HUES6 (cell line): Measurements from ENCODE around the gene GPR50.

Experiments
- H3K27ac ChIP-seq: 2 replicates; pipeline ENCODE4 v1.7.0; 2013; ENCODE audit warnings: low read depth, mild to moderate bottlenecking, low read length, inconsistent platforms
- H3K27me3 ChIP-seq: 2 replicates; pipeline ENCODE4 v1.6.1; 2013; ENCODE audit warnings: low read length; ENCODE audit not compliant: control insufficient read depth, insufficient read depth
- H3K36me3 ChIP-seq: 2 replicates; pipeline ENCODE4 v1.6.1; 2013; ENCODE audit warnings: low read length; ENCODE audit not compliant: control insufficient read depth, insufficient read depth
- H3K4me1 ChIP-seq: 2 replicates; pipeline ENCODE4 v1.6.1; 2013; ENCODE audit warnings: low read length; ENCODE audit not compliant: control insufficient read depth, insufficient read depth
- H3K4me3 ChIP-seq: 2 replicates; pipeline ENCODE4 v1.5.1; 2013; ENCODE audit warnings: low read depth, low read length
- H3K9ac ChIP-seq: one replicate; pipeline ENCODE4 v1.6.1; 2013; ENCODE audit warnings: mild to moderate bottlenecking, low read length
- H3K9me3 ChIP-seq: 2 replicates; pipeline ENCODE4 v1.6.1; 2013; ENCODE audit warnings: low read depth, low read length; ENCODE audit not compliant: control insufficient read depth, insufficient read depth

GPR50 gene

DNA sequence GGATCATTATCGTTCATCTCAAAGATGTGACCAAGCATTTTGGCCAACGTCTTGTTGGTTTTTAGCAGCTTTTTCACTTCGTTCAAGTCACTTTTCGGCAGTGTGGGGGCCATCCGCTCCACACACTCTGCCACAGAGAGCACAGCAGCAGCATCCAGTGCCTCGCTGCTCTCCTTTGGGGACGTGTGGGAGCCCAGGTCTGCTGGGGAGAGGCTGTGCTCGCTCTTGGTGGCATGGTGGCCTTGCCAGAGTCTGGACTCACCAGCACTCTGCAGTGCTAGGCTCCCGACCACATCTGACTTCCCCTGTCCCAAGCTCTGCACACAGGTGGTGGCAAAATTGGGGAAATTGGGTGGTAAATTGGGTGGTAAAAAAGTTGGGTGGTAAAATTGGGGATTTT, 50.6 kb downstream of the GPR50 start:
- H3K9me3 ChIP-seq: peaks cover 3% of the 10 kb centered on the region; the same call in 1 of the 2 replicates
- H3K27me3 ChIP-seq: peaks cover 17% of the 10 kb centered on the region
- H3K4me3 ChIP-seq: no peak overlapping the region
- H3K36me3 ChIP-seq: no peaks in the 10 kb centered on the region
- no peak overlapping the region for H3K9ac ChIP-seq
- H3K4me1 ChIP-seq: no peaks in the 10 kb centered on the region
- H3K27ac ChIP-seq: no peak overlapping the region

DNA sequence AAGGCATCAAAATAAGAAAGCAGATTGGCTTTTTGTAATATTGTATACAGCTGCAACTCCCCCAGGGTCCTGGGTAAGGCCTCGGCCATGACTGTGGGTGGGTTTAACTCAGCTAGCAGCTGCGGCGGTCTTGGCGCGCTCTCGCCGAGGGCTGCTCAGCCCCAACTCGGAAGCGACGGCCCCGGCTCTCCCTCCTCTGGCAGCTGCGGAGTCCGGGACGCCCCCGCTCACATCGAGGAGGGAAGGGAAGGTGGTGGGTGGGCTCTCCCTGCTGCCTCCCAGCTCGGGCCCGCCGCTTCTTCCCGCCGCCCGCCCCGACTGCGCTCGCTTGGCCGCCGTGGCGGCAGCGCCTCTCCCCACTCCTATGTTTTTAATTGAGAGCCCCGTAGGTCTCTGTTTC, 51.2 kb downstream of the GPR50 start:
- Histone ChIP-seq H3K9ac (no peak overlapping the region), H3K4me1 (no peaks in the 10 kb centered on the region), H3K9me3 (peaks cover 3% of the 10 kb centered on the region; the same call in 1 of the 2 replicates), H3K27me3 (peaks cover 17% of the 10 kb centered on the region), H3K36me3 (no peaks in the 10 kb centered on the region), H3K4me3 (peak overlapping the region; percentile 20; the same call in 1 of the 2 replicates), H3K27ac (no peak overlapping the region)

- Histone ChIP-seq H3K9me3 (peaks cover 3% of the 10 kb centered on the region; the same call in 1 of the 2 replicates), H3K27me3 (peaks cover 17% of the 10 kb centered on the region), H3K9ac (no peak overlapping the region), H3K27ac (no peak overlapping the region), H3K36me3 (no peaks in the 10 kb centered on the region), H3K4me1 (no peaks in the 10 kb centered on the region), H3K4me3 (no peak overlapping the region)
Observed at GRCh38 chrX:151228935-151229334, 52.6 kb downstream of the GPR50 start.
